A673 (cell line): ENCODE measurements around the gene LHFPL2. TPM values are rescaled to one million over a fixed set of nuclear protein-coding genes. Genes with fewer than 3 reads are reported as not detected.

Experiments
- BruUV-seq: library from RNA; stranded (reverse); fragments of 400-500 nt; replicated peaks from 2 replicates; lab custom pipeline; 2021; lab: Mats Ljungman, UMichigan
- CTCF ChIA-PET: fragments of 300-600 bp; sonication (Branson Sonifier 250); formaldehyde crosslinking; loops from one replicate; lab custom pipeline; 2022; ENCODE audit warnings: antibody characterized with exemption; lab: Charles Lee
- POLR2A ChIA-PET: fragments of 300-600 bp; sonication (Branson Sonifier 250); formaldehyde crosslinking; loops from one replicate; lab custom pipeline; 2022; ENCODE audit warnings: antibody characterized with exemption; ENCODE audit not compliant: low non-redundant PET; lab: Charles Lee
- DNase-seq: peaks from one replicate; pipeline ENCODE4 v3.0.0-alpha.2; 2015; ENCODE audit warnings: low spot score
- H3K27ac ChIP-seq: fragments of 200-600 bp; sonication (generic); 2 replicates; pipeline ENCODE4 v1.5.1; 2016; ENCODE audit warnings: mixed run types, low read depth, mild to moderate bottlenecking, mixed read lengths, antibody characterized with exemption, low read length; ENCODE audit not compliant: poor library complexity, severe bottlenecking
- H3K27me3 ChIP-seq: fragments of 200-600 bp; sonication (generic); replicated peaks from 2 replicates; pipeline ENCODE4 v1.6.1; 2017; ENCODE audit warnings: mixed run types, low read depth, mild to moderate bottlenecking, mixed read lengths, antibody characterized with exemption, low read length; ENCODE audit not compliant: insufficient read depth, poor library complexity
- H3K36me3 ChIP-seq: fragments of 200-600 bp; sonication (generic); 2 replicates; pipeline ENCODE4 v1.6.1; 2016; ENCODE audit warnings: mixed run types, mild to moderate bottlenecking, mixed read lengths, antibody characterized with exemption, low read length; ENCODE audit not compliant: insufficient read depth, poor library complexity, severe bottlenecking
- H3K4me1 ChIP-seq: fragments of 200-600 bp; sonication (generic); 2 replicates; pipeline ENCODE4 v1.6.1; 2017; ENCODE audit warnings: mixed run types, mild to moderate bottlenecking, mixed read lengths, antibody characterized with exemption, low read length; ENCODE audit not compliant: insufficient read depth, poor library complexity, severe bottlenecking
- H3K4me3 ChIP-seq: fragments of 200-600 bp; sonication (generic); 2 replicates; pipeline ENCODE4 v1.5.1; 2016; ENCODE audit warnings: low read depth, mixed run types, mild to moderate bottlenecking, mixed read lengths, low read length; ENCODE audit not compliant: poor library complexity, severe bottlenecking
- H3K9me3 ChIP-seq: fragments of 200-600 bp; sonication (generic); 2 replicates; pipeline ENCODE4 v1.6.1; 2016; ENCODE audit warnings: mixed run types, low read depth, mild to moderate bottlenecking, mixed read lengths, antibody characterized with exemption, low read length; ENCODE audit not compliant: poor library complexity, severe bottlenecking
- CTCF ChIP-seq: fragments of 300-800, 200-600 bp; sonication (generic); conservative IDR thresholded peaks from 2 replicates; pipeline ENCODE4 v1.5.1; 2017; ENCODE audit warnings: low read depth, mild to moderate bottlenecking, antibody characterized with exemption, low read length, moderate library complexity, mixed read lengths
- EZH2 ChIP-seq: fragments of 200-600 bp; sonication (generic); IDR thresholded peaks from 2 replicates; pipeline ENCODE4 v1.6.1; 2017; ENCODE audit warnings: borderline replicate concordance, low read depth, mild to moderate bottlenecking, mixed read lengths, antibody characterized with exemption, low read length; ENCODE audit not compliant: poor library complexity, severe bottlenecking
- intact Hi-C: fragments of 100-400 bp; cut with micrococcal nuclease; formaldehyde crosslinking; loops from one replicate; pipeline ENCODE4 v1.10.0; 2022; ENCODE audit not compliant: unreplicated experiment
- total RNA-seq: library from RNA; stranded (reverse); gene quantifications from 2 replicates; pipeline ENCODE4 v1.2.3, GENCODE V29; 2021

LHFPL2 gene
- total RNA-seq, 1 experiment from 2014 or later, result 6.2 TPM

DNA sequence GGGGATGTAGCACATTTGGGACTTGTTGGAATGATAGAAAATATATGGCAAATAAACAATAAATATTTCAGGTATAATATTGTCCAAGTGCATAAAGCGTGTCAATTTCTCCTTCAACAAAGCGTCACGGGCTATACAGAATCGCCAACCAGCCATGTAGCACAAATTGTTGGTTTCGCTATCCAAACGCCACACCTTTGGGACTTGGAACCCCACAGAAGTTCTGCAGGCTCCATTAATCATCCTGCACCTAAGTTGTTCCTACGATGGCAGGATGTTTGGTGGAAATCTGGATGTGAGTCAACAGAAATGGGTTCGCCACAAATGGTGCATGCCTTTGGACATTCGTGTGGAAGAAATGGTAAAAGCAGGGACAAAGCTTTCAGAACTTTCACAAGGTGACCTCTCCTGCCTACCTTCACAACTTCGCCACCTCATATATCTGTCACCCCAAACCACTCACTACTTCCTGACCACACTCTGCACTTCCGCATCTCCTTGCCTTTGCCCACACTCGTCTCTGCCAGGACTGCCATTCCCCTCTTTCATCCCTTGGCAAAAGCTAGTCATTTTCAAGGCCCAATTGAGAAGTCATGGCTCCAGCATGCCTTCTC, 95.7 kb downstream of the LHFPL2 start:
- intact Hi-C loops, result no loop called here
- TF ChIP-seq CTCF, result no peak
- no peak for TF ChIP-seq EZH2
- peaks cover 3% of the 10 kb centered on the region for H3K4me1 ChIP-seq
- H3K9me3 ChIP-seq, result no peaks in the 10 kb centered on the region
- H3K27ac ChIP-seq, result no peak overlapping the region
- CTCF ChIA-PET, result no interaction called here
- POLR2A ChIA-PET, result no interaction called here
- H3K4me3 ChIP-seq, result no peak overlapping the region
- BruUV-seq, result no TSS peak
- no peaks in the 10 kb centered on the region for H3K36me3 ChIP-seq
- no peak for DNase-seq
- no peaks in the 10 kb centered on the region for H3K27me3 ChIP-seq

DNA sequence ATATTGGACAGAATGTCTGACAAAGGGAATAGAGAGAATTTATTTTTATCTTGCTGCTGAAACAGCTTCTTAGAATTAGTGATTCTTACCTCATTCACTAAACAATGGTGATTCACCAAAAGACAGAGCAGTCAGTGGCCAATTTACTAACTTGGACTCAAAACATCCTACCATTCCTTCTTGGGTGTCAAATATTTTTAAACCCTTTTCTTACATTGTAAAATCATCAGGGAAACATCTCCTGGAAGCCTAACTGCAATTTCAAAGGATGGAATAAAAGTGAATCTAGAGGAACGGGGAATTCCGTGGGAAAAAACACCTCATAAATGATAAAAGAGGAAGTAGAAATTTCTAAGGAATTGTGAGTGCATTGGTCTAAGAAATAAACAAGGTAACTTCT, 97.7 kb downstream of the LHFPL2 start:
- no peak overlapping the region for H3K4me3 ChIP-seq
- no peaks in the 10 kb centered on the region for H3K9me3 ChIP-seq
- no TSS peak for BruUV-seq
- no peak for TF ChIP-seq EZH2
- TF ChIP-seq CTCF, result no peak
- POLR2A ChIA-PET, result no interaction called here
- H3K36me3 ChIP-seq, result no peaks in the 10 kb centered on the region
- peaks cover 11% of the 10 kb centered on the region for H3K4me1 ChIP-seq
- CTCF ChIA-PET, result interaction anchor here (0.6 kb wide), 1 partner anchor 907 kb away, joined by 4 read pairs; no protein-coding TSS in a partner anchor
- no peak overlapping the region for H3K27ac ChIP-seq
- intact Hi-C loops, result no loop called here
- DNase-seq, result no peak
- no peaks in the 10 kb centered on the region for H3K27me3 ChIP-seq

GRCh38 chr5:78549043-78549442, 99.5 kb downstream of the LHFPL2 start:
- H3K27me3 ChIP-seq, result no peaks in the 10 kb centered on the region
- CTCF ChIA-PET, result no interaction called here
- H3K9me3 ChIP-seq, result no peaks in the 10 kb centered on the region
- H3K36me3 ChIP-seq, result no peaks in the 10 kb centered on the region
- intact Hi-C loops, result no loop called here
- no peak for DNase-seq
- BruUV-seq, result no TSS peak
- no peak overlapping the region for H3K4me3 ChIP-seq
- TF ChIP-seq CTCF, result no peak
- no peak for TF ChIP-seq EZH2
- peaks cover 11% of the 10 kb centered on the region for H3K4me1 ChIP-seq
- H3K27ac ChIP-seq, result no peak overlapping the region
- POLR2A ChIA-PET, result no interaction called here
